Measurements from ENCODE around the gene RASAL3. TPM values are rescaled to one million over a fixed set of nuclear protein-coding genes. Genes with fewer than 3 reads are reported as not detected.

Gene RASAL3
- total and polyA plus RNA-seq, 7 donors, result 0.60 to 20.3 (median 1.5) TPM

- TF ChIP-seq EP300 (IDR thresholded peaks at IDR 0.05) (no peak), POLR2AphosphoS5 (IDR thresholded peaks at IDR 0.05) (no peak), POLR2A (IDR thresholded peaks at IDR 0.05) (no peak), CTCF (IDR thresholded peaks at IDR 0.05) (no peak)
- peak; percentile 53 for DNase-seq
- intact Hi-C loops (cut with DNase I), result no loop called here
- peak overlapping the region; percentile 64 to 92 (median 87) for H3K27ac ChIP-seq
- H3K27me3 ChIP-seq, result no peaks in the 10 kb centered on the region
- peaks cover 0 to 78% (median 74%) of the 10 kb centered on the region in 4 donors for H3K4me1 ChIP-seq
- H3K36me3 ChIP-seq, result peaks cover 35 to 55% (median 37%) of the 10 kb centered on the region in 4 donors
- H3K4me3 ChIP-seq, result peak overlapping the region; percentile 3 to 31 (median 14)
- 93 to 97% methylated on average over 10 of the region's 10 CpGs for WGBS, 2 donors
- H3K9me3 ChIP-seq, result no peaks in the 10 kb centered on the region
These were observed 61.2 kb downstream of the RASAL3 start for GRCh38 chr19:15403151-15403531.

GRCh38 chr19:15402411-15403150 lies 61.8 kb downstream of the RASAL3 start:
- peak; percentile 68 for DNase-seq
- 92 to 94% methylated on average over 15 of the region's 15 CpGs for WGBS, 2 donors
- intact Hi-C loops (cut with DNase I), result no loop called here
- no peak for TF ChIP-seq POLR2A (IDR thresholded peaks at IDR 0.05)
- no peak for TF ChIP-seq CTCF (IDR thresholded peaks at IDR 0.05)
- TF ChIP-seq EP300 (IDR thresholded peaks at IDR 0.05), result no peak
- TF ChIP-seq POLR2AphosphoS5 (IDR thresholded peaks at IDR 0.05), result no peak
- Histone ChIP-seq H3K9me3 (no peaks in the 10 kb centered on the region), H3K27me3 (no peaks in the 10 kb centered on the region), H3K4me3 (peak overlapping the region in 2 of 4 donors; percentile 7 to 31), H3K27ac (peak overlapping the region; percentile 64 to 92 (median 87)), H3K4me1 (peaks cover 0 to 73% (median 70%) of the 10 kb centered on the region in 4 donors), H3K36me3 (peaks cover 40 to 55% (median 42%) of the 10 kb centered on the region in 4 donors)

Small RNA genes within 50 kb of the gene (small RNA-seq; reads per million reads assigned to genes)
- 0 reads per million in 3 donors for gene MIR1470

Other genes starting within 250 kb of the RASAL3 start
- not detected for gene EPHX3, start 232.1 kb downstream of the RASAL3 start, total RNA-seq
- gene EPHX3, start 232.1 kb downstream of the RASAL3 start, polyA plus RNA-seq, result under 1 TPM in 2 of 3 donors, not detected in 1; 0.46 to 0.73 TPM
- gene BRD4, start 132.0 kb downstream of the RASAL3 start, total RNA-seq, result 10 to 100 TPM; 15.0 to 43.8 (median 21.4) TPM
- 10 to 100 TPM in 2 of 3 donors, 1 to 10 TPM in 1; 9.0 to 42.1 (median 13.6) TPM for gene BRD4, start 132.0 kb downstream of the RASAL3 start, polyA plus RNA-seq
- gene AKAP8, start 84.8 kb downstream of the RASAL3 start, total RNA-seq, result 10 to 100 TPM; 15.0 to 43.8 (median 21.4) TPM
- gene AKAP8, start 84.8 kb downstream of the RASAL3 start, polyA plus RNA-seq, result 10 to 100 TPM; 11.4 to 19.8 (median 11.6) TPM
- gene AKAP8L, start 45.6 kb downstream of the RASAL3 start, total RNA-seq, result 100 to 1,000 TPM in 2 of 4 donors, 10 to 100 TPM in 2; 90.5 to 145 (median 101) TPM
- gene AKAP8L, start 45.6 kb downstream of the RASAL3 start, polyA plus RNA-seq, result 10 to 100 TPM; 15.0 to 67.5 (median 22.8) TPM
- gene WIZ, start 14.6 kb downstream of the RASAL3 start, total RNA-seq, result 10 to 100 TPM; 16.3 to 49.6 (median 28.4) TPM
- 10 to 100 TPM in 1 of 3 donors, 1 to 10 TPM in 2; 7.8 to 18.3 (median 9.2) TPM for gene WIZ, start 14.6 kb downstream of the RASAL3 start, polyA plus RNA-seq
- not detected for gene PGLYRP2, start 15.0 kb upstream of the RASAL3 start, total RNA-seq
- gene PGLYRP2, start 15.0 kb upstream of the RASAL3 start, polyA plus RNA-seq, result under 1 TPM in 1 of 3 donors, not detected in 2; 0.60 TPM
- not detected for gene CYP4F22, start 44.0 kb upstream of the RASAL3 start, total RNA-seq
- gene CYP4F22, start 44.0 kb upstream of the RASAL3 start, polyA plus RNA-seq, result under 1 TPM in 1 of 3 donors, not detected in 2; 0.07 TPM
- not detected for gene CYP4F8, start 150.7 kb upstream of the RASAL3 start, total RNA-seq
- gene CYP4F8, start 150.7 kb upstream of the RASAL3 start, polyA plus RNA-seq, result not detected
- gene CYP4F3, start 176.4 kb upstream of the RASAL3 start, total RNA-seq, result not detected
- gene CYP4F3, start 176.4 kb upstream of the RASAL3 start, polyA plus RNA-seq, result 1 to 10 TPM in 1 of 3 donors, under 1 TPM in 2; under 0.01 to 2.4 (median 0.46) TPM
- gene CYP4F12, start 208.5 kb upstream of the RASAL3 start, total RNA-seq, result 10 to 100 TPM; 10.5 to 18.8 (median 13.7) TPM
- 10 to 100 TPM in 1 of 3 donors, 1 to 10 TPM in 2; 6.0 to 47.1 (median 6.7) TPM for gene CYP4F12, start 208.5 kb upstream of the RASAL3 start, polyA plus RNA-seq